CD14-positive monocyte (primary cell): ENCODE results near the gene NDFIP1. TPM values are rescaled to one million over a fixed set of nuclear protein-coding genes. Genes with fewer than 3 reads are reported as not detected.

Source experiments
- DNase-seq, 3 donors: peaks; one replicate each; pipeline ENCODE4 v3.0.0-alpha.2; 2011 to 2022
- H2AFZ ChIP-seq: 2 replicates; pipeline ENCODE4 v1.6.0; 2012; ENCODE audit warnings: mild to moderate bottlenecking, low read depth, low read length, inconsistent platforms; ENCODE audit not compliant: insufficient read depth, poor library complexity, severe bottlenecking
- H3K27ac ChIP-seq, 2 donors: 1 replicate in 1 of 2; 2 replicates in 1 of 2; pipeline ENCODE4 v1.5.1; 2012 to 2013; ENCODE audit warnings: low read length in 2 of 2, control low read depth in 1 of 2, inconsistent platforms in 1 of 2, low read depth in 1 of 2, mild to moderate bottlenecking in 1 of 2
- H3K27me3 ChIP-seq, 2 donors: one replicate each; pipeline versions ENCODE4 v1.6.0 to v1.6.1; 2011 to 2013; ENCODE audit warnings: low read length in 2 of 2; ENCODE audit not compliant: control insufficient read depth in 2 of 2, insufficient read depth in 2 of 2
- H3K36me3 ChIP-seq, 2 donors: replicated peaks in 1 of 2; 1 replicate in 1 of 2; 2 replicates in 1 of 2; pipeline versions ENCODE4 v1.5.1 to v1.6.1; 2012 to 2013; ENCODE audit warnings: low read length in 2 of 2, control low read depth in 1 of 2, inconsistent platforms in 1 of 2, mild to moderate bottlenecking in 1 of 2; ENCODE audit not compliant: insufficient read depth in 2 of 2, control insufficient read depth in 1 of 2
- H3K4me1 ChIP-seq, 2 donors: 1 replicate in 1 of 2; 2 replicates in 1 of 2; pipeline versions ENCODE4 v1.5.1 to v1.6.1; 2012 to 2013; ENCODE audit warnings: low read length in 2 of 2, control low read depth in 1 of 2, inconsistent platforms in 1 of 2, mild to moderate bottlenecking in 1 of 2, moderate library complexity in 1 of 2; ENCODE audit not compliant: insufficient read depth in 2 of 2, control insufficient read depth in 1 of 2
- H3K4me2 ChIP-seq: replicated peaks from 2 replicates; pipeline ENCODE3; 2012; ENCODE audit warnings: low read length, moderate library complexity, mild to moderate bottlenecking; ENCODE audit not compliant: poor library complexity, severe bottlenecking; ENCODE audit errors: extremely low read depth
- H3K4me3 ChIP-seq, 3 experiments: fragments of 200-600 bp in 1 of 3; sonication (generic) in 1 of 3; replicated peaks in 1 of 3; 1 replicate in 2 of 3; 2 replicates in 1 of 3; pipeline ENCODE4 v1.5.1; 2011 to 2013; ENCODE audit warnings: low read length in 3 of 3, mild to moderate bottlenecking in 3 of 3, control low read depth in 2 of 3, low read depth in 2 of 3, inconsistent platforms in 1 of 3, moderate library complexity in 1 of 3
- H3K79me2 ChIP-seq: 2 replicates; pipeline ENCODE4 v1.6.0; 2012; ENCODE audit warnings: mild to moderate bottlenecking, control low read depth, inconsistent platforms, low read length, moderate library complexity; ENCODE audit not compliant: insufficient read depth
- H3K9ac ChIP-seq: 2 replicates; pipeline ENCODE4 v1.6.0; 2017; ENCODE audit warnings: low read length, mild to moderate bottlenecking; ENCODE audit not compliant: insufficient read depth, poor library complexity, severe bottlenecking
- H3K9me3 ChIP-seq, 2 donors: replicated peaks in 1 of 2; 1 replicate in 1 of 2; 2 replicates in 1 of 2; pipeline versions ENCODE4 v1.5.1 to v1.6.1; 2012 to 2013; ENCODE audit warnings: low read length in 2 of 2, control low read depth in 1 of 2; ENCODE audit not compliant: control insufficient read depth in 1 of 2, insufficient read depth in 1 of 2
- H4K20me1 ChIP-seq: 2 replicates; pipeline ENCODE4 v1.6.0; 2012; ENCODE audit warnings: mild to moderate bottlenecking, low read length, control low read depth, moderate library complexity; ENCODE audit not compliant: insufficient read depth
- H3K27ac Mint-ChIP-seq, 7 donors: one replicate each; pipeline ENCODE4 v1.8.0; 2020; ENCODE audit warnings: mild to moderate bottlenecking in 7 of 7, mixed read lengths in 7 of 7, moderate library complexity in 6 of 7, inconsistent platforms in 2 of 7
- H3K27me3 Mint-ChIP-seq, 3 donors: one replicate each; pipeline ENCODE4 v1.8.0; 2021 to 2022; ENCODE audit warnings: low read depth in 3 of 3, mild to moderate bottlenecking in 3 of 3, mixed read lengths in 3 of 3, moderate library complexity in 3 of 3, inconsistent platforms in 1 of 3
- H3K36me3 Mint-ChIP-seq, 2 donors: one replicate each; pipeline ENCODE4 v1.8.0; 2020; ENCODE audit warnings: mixed read lengths in 2 of 2, inconsistent platforms in 1 of 2, mild to moderate bottlenecking in 1 of 2
- H3K4me1 Mint-ChIP-seq: one replicate; pipeline ENCODE4 v1.8.0; 2020; ENCODE audit warnings: mild to moderate bottlenecking, mixed read lengths
- H3K4me3 Mint-ChIP-seq, 2 donors: one replicate each; pipeline ENCODE4 v1.8.0; 2020; ENCODE audit warnings: mild to moderate bottlenecking in 2 of 2, mixed read lengths in 2 of 2, moderate library complexity in 1 of 2
- H3K9me3 Mint-ChIP-seq, 7 donors: one replicate each; pipeline ENCODE4 v1.8.0; 2020 to 2022; ENCODE audit warnings: mixed read lengths in 7 of 7, mild to moderate bottlenecking in 6 of 7, moderate library complexity in 6 of 7, inconsistent platforms in 2 of 7
- WGBS: methylation state at CpG from one replicate; pipeline ENCODE4 v1.1.5; 2013; ENCODE audit warnings: missing lambda C conversion rate; ENCODE audit not compliant: insufficient coverage; 5-methylcytosine and 5-hydroxymethylcytosine counted together
- intact Hi-C, 2 donors: fragments of 100-400 bp; cut with micrococcal nuclease; formaldehyde crosslinking; loops; one replicate each; pipeline versions ENCODE4 v1.15.0 to v1.15.1; 2023
- polyA plus RNA-seq, 3 donors: library from polyadenylated mRNA; depleted of rRNA in 1 of 3; unstranded in 2 of 3; stranded (reverse) in 1 of 3; fragments of 300-500 nt in 2 of 3; fragments of >200 nt in 1 of 3; fragmentation: Illumina TruSeq in 2 of 3; gene quantifications; 1 replicate in 2 of 3; 2 replicates in 1 of 3; pipeline ENCODE4 v1.2.3, GENCODE V29; 2012 to 2021
- TF ChIP-seq, protein P1 (sequence below): fragments of 200-600 bp; IDR thresholded peaks from one replicate; pipeline ENCODE4 v1.8.0; 2022; ENCODE audit warnings: antibody characterized with exemption, mild to moderate bottlenecking

NDFIP1 gene
- polyA plus RNA-seq, 3 donors: 18.4 to 44.4 (median 44.0) TPM

DNA sequence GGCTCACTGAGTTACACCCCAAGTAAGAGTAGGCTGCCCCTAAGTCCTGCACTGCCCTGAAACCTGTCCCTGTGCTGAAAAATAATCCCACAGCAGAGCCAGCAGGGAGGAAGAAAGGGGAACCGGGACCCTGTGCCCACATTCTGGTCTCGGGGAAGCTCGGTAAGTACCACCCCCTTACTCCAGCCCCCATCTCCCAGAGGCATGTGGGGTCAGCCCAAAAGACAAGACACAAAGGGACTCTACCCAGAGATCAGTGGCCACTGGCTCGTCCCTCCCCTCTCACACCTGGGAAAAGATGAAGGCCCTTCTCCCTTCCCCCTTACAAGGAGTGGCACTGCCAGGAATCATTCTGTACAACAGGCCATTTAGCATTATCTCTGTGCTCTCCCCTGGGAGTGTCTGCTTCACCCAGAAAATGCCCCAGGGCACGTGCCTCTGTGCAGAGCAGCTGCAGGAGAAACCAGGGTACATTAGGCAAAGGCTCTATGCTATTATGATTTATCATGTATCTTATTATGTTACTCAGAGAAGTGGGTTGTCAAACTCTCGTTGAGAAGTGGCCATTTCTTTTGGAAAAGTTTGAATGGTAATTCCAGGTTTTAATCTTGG is 71.3 kb downstream of the NDFIP1 start:
- Mint-ChIP-seq H3K36me3 (no peaks in the 10 kb centered on the region), H3K9me3 (no peaks in the 10 kb centered on the region), H3K27ac (no peak overlapping the region), H3K4me3 (no peak overlapping the region), H3K4me1 (no peaks in the 10 kb centered on the region), H3K27me3 (peaks cover 2 to 9% (median 7%) of the 10 kb centered on the region in 3 donors)
- Histone ChIP-seq H3K4me3 (no peak overlapping the region), H4K20me1 (no peaks in the 10 kb centered on the region), H2AFZ (no peak overlapping the region), H3K79me2 (no peaks in the 10 kb centered on the region), H3K27ac (no peak overlapping the region), H3K36me3 (no peaks in the 10 kb centered on the region), H3K27me3 (no peaks in the 10 kb centered on the region), H3K9me3 (no peaks in the 10 kb centered on the region), H3K4me1 (no peaks in the 10 kb centered on the region), H3K4me2 (no peak overlapping the region), H3K9ac (no peak overlapping the region)
- WGBS: 100% methylated on average over 1 of the region's 6 CpGs
- no peak for DNase-seq
- TF ChIP-seq, protein P1, sequence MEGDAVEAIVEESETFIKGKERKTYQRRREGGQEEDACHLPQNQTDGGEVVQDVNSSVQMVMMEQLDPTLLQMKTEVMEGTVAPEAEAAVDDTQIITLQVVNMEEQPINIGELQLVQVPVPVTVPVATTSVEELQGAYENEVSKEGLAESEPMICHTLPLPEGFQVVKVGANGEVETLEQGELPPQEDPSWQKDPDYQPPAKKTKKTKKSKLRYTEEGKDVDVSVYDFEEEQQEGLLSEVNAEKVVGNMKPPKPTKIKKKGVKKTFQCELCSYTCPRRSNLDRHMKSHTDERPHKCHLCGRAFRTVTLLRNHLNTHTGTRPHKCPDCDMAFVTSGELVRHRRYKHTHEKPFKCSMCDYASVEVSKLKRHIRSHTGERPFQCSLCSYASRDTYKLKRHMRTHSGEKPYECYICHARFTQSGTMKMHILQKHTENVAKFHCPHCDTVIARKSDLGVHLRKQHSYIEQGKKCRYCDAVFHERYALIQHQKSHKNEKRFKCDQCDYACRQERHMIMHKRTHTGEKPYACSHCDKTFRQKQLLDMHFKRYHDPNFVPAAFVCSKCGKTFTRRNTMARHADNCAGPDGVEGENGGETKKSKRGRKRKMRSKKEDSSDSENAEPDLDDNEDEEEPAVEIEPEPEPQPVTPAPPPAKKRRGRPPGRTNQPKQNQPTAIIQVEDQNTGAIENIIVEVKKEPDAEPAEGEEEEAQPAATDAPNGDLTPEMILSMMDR: no peak
- intact Hi-C loops: no loop called here

- no peaks in the 10 kb centered on the region for H3K36me3 Mint-ChIP-seq
- DNase-seq: no peak
- no peak overlapping the region for H2AFZ ChIP-seq
- H3K9ac ChIP-seq: no peak overlapping the region
- no peak overlapping the region for H3K27ac ChIP-seq
- no peaks in the 10 kb centered on the region for H3K36me3 ChIP-seq
- no peaks in the 10 kb centered on the region for H3K9me3 Mint-ChIP-seq
- H3K4me3 Mint-ChIP-seq: no peak overlapping the region
- WGBS: 92% methylated on average over 5 of the region's 6 CpGs
- H3K27ac Mint-ChIP-seq: no peak overlapping the region
- H3K9me3 ChIP-seq: no peaks in the 10 kb centered on the region
- H4K20me1 ChIP-seq: no peaks in the 10 kb centered on the region
- intact Hi-C loops: no loop called here
- no peaks in the 10 kb centered on the region for H3K4me1 ChIP-seq
- no peak overlapping the region for H3K4me2 ChIP-seq
- no peaks in the 10 kb centered on the region for H3K4me1 Mint-ChIP-seq
- no peaks in the 10 kb centered on the region for H3K27me3 ChIP-seq
- H3K4me3 ChIP-seq: no peak overlapping the region
- TF ChIP-seq, protein P1: no peak
- H3K27me3 Mint-ChIP-seq: peaks cover 2 to 9% (median 5%) of the 10 kb centered on the region in 3 donors
- no peaks in the 10 kb centered on the region for H3K79me2 ChIP-seq
Measured at GRCh38 chr5:142181096-142181495, 72.5 kb downstream of the NDFIP1 start.
